ENCODE measurements around the gene LRRTM4.

- TF ChIP-seq, protein P1, sequence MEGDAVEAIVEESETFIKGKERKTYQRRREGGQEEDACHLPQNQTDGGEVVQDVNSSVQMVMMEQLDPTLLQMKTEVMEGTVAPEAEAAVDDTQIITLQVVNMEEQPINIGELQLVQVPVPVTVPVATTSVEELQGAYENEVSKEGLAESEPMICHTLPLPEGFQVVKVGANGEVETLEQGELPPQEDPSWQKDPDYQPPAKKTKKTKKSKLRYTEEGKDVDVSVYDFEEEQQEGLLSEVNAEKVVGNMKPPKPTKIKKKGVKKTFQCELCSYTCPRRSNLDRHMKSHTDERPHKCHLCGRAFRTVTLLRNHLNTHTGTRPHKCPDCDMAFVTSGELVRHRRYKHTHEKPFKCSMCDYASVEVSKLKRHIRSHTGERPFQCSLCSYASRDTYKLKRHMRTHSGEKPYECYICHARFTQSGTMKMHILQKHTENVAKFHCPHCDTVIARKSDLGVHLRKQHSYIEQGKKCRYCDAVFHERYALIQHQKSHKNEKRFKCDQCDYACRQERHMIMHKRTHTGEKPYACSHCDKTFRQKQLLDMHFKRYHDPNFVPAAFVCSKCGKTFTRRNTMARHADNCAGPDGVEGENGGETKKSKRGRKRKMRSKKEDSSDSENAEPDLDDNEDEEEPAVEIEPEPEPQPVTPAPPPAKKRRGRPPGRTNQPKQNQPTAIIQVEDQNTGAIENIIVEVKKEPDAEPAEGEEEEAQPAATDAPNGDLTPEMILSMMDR (IDR thresholded peaks at IDR 0.05; ENCODE audit: low read depth, low read length) = no peak
- no peak for TF ChIP-seq EZH2phosphoT487 (IDR thresholded peaks at IDR 0.05; ENCODE audit: low read depth)
Measured at GRCh38 chr2:77397763-77398162, 124.4 kb downstream of the LRRTM4 start.

Measured in OCI-LY3 (cell line).